ENCODE measurements around the gene IL18R1.
A peak's percentile ranks its signal among the peaks of the same experiment; 100 is the strongest.
"Not testable (repeated sequence)": the region's sequence is repeated elsewhere in the genome, so short reads cannot be mapped to it uniquely, and the experiment has no call there.

IL18R1 gene, protein sequence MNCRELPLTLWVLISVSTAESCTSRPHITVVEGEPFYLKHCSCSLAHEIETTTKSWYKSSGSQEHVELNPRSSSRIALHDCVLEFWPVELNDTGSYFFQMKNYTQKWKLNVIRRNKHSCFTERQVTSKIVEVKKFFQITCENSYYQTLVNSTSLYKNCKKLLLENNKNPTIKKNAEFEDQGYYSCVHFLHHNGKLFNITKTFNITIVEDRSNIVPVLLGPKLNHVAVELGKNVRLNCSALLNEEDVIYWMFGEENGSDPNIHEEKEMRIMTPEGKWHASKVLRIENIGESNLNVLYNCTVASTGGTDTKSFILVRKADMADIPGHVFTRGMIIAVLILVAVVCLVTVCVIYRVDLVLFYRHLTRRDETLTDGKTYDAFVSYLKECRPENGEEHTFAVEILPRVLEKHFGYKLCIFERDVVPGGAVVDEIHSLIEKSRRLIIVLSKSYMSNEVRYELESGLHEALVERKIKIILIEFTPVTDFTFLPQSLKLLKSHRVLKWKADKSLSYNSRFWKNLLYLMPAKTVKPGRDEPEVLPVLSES

GRCh38 chr2:102355526-102356380, at the start of gene IL18R1:
TSS of gene IL18R1 (plus strand) at chr2:102355796. CDS start at chr2:102362661, 6,865 bp downstream.
- DNase-seq (ENCODE audit: low spot score), result peak; percentile 13

DNA sequence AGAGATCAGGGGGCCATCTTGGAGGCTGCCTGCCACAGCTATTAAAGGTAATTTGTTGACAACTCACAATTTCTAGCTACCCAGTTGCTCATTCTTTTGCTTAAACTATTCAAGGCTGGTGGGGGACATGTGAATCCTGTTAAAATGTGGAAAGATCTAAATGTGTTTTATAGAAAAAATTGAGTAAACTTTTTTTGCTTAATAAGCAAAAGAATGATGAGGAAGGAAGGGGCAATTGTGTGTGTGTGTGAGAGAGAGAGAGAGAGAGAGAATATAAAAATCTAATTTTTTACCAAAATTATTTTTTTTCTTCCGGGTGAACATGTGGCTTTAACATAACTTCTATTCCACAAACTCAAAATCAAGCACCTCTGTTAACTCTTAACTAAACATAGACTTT, 49.5 kb upstream of the IL18R1 start:
- DNase-seq (ENCODE audit: low spot score), result no peak

DNA sequence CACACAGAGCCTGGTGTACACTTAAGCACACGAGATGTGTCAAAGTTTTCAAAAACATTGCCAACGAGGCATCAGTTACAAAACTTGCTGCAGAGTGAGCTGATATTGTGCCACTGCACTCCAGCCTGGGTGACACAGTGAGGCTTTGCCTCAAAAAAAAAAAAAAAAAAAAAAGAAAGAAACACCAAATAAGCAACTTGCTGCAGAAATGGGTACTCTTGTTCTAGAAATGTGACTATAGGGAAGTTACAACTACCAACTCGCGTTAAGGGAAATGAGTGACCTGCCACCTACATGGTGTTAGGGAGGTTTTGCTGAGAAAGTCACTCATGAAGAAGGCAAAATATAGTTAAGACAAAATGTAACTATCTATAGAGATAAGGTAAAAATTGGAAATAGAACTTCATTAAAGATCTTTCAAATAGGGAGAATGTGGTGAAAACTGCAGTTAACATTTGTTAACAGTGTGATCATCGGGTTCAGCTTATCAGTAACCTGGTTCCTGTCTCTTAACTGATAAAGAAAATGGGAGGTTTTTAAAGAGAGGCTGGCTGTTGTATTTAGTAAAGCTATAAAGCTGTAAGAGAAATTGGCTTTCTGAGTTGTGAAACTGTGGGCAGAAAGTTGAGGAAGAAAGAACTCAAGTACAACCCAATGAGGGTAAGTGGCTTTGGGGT, 44.5 kb upstream of the IL18R1 start, which contains the start of gene IL1RL1:
IL1RL1 (plus strand) TSS at position 600 of the 677 bp plus-strand sequence. CDS start 26,702 bp downstream, outside the sequence.
- DNase-seq (ENCODE audit: low spot score), result no peak

DNA sequence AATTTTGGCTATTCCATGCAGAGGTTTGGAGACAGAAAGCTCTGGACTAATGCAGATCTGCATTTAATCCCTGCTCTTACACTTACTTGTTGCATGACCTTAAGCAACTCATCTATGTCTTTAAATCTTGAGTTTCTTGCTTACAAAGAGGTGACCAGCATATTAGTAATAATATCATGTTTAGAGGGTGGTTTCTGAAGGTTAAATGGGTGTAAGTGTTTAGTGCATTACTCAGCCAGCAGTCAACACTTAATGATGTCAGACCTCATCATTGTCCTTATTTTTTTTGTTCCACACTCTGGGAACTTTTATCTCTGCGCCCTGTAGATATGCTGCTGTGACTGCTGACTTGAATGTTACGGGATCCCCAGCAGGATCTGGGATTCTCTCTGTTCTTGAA, 42.6 kb upstream of the IL18R1 start:
- DNase-seq (ENCODE audit: low spot score), result no peak

GRCh38 chr2:102313471-102313870, 42.1 kb upstream of the IL18R1 start:
- no peak for DNase-seq (ENCODE audit: low spot score)

- DNase-seq (ENCODE audit: low spot score), result no peak
These were observed 41.6 kb upstream of the IL18R1 start for GRCh38 chr2:102313950-102314349.

DNA sequence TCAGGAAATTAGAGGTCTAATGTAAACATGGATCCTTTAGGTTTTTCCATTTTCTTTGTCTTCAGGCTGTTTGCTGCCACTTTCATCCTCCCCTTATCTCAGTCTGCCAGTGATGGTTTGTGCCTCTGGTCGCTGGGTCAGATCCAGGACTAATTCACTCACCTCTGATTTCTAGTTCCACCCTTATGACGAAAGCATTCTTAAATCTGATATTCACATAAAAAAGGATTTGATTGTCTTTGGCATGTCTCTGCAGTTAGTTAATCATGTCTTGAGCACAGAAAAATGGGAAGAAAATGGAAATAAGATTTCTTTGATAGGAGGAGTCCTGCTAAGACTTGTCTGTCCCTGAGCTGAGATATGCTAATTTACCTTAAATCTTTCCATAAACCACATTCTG, 39.7 kb upstream of the IL18R1 start:
- no peak for DNase-seq (ENCODE audit: low spot score)

DNA sequence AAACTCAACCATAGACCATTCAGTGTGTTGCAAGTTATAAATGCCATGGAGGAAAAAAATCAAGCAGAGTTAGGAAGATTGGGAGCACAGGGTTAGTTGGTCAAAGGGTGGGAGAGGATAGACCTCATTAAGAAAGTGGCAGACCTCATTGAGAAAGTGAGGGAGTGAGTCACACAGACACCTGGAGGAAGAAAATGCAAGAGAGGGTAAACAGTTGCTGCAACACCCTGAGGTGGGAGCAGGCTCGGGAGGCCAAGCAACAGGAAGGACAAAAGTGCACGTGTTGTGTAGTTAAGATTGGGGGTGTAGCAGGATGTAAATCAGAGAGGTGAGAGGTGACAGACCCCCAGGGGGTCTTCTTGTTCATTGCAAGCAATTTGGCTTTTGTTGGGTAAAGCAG, 37.9 kb upstream of the IL18R1 start:
- DNase-seq (ENCODE audit: low spot score), result no peak

DNA sequence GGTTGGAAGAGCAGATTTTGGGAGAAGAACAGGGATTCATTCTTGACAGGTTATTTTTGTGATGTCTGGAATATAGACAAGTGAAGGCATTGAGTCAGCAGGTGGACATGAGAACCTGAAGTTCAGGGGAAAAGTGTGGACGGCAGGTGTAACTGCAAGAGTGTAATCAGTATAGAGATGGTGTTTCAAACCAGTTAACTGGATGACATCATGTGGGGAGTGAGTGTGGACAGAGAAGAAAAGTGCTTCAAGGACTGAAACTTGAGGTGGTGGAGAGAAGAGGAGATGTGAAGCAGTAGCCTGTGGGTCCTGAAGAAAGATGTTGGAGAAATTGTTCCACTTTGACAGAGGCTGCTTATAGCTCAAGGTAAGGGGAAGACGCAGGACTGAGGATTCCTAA, 37.2 kb upstream of the IL18R1 start:
- DNase-seq (ENCODE audit: low spot score), result no peak

GRCh38 chr2:102321941-102322719, 33.5 kb upstream of the IL18R1 start:
- DNase-seq (ENCODE audit: low spot score), result no peak

GRCh38 chr2:102324914-102325313, 30.7 kb upstream of the IL18R1 start:
- DNase-seq (ENCODE audit: low spot score), result not testable (repeated sequence)

- no peak for DNase-seq (ENCODE audit: low spot score)
These were observed 24.1 kb upstream of the IL18R1 start for GRCh38 chr2:102331311-102331980.

DNA sequence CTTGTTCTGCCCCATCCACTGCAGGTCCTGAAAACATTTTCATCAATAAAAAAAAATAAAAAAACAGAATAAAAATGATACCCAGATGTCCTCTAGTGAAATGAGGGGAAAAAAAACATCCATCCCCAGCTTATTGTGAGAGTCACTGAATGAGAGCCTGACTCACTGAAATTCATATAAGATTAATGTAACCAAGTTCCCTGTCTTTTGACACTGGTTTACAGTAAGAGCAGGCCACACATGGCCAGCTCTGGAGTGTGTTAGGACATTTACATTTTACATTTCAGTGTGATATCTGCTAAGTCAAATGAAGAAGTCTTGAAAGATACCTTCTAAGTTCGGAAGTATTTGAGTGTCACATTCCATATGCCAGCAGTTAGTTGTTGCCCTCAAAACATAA, 21.1 kb upstream of the IL18R1 start:
- no peak for DNase-seq (ENCODE audit: low spot score)

DNA sequence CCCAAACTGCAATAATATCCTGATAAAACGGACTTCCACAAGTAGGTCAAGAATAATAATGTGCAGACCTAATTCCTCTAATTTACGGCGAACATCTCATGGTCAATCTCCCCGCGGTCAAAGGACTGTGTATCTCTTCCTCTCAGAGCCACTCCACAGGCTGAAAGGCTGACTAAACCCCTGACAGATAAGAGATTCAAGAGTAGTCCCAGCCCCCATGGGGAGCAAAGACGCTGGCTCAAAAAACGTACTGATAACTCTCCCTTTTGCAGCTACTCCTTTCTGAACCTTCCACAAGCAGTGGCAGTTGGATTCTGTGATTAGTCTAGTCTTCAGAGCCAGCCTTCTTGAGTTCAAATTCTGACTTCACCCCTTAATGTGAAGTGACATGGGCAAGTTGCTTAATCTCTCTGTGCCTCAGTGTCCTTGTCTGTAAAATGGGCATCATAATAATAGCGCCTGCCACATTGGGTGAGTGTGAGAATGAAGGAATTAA, 19.7 kb upstream of the IL18R1 start:
- no peak for DNase-seq (ENCODE audit: low spot score)

DNA sequence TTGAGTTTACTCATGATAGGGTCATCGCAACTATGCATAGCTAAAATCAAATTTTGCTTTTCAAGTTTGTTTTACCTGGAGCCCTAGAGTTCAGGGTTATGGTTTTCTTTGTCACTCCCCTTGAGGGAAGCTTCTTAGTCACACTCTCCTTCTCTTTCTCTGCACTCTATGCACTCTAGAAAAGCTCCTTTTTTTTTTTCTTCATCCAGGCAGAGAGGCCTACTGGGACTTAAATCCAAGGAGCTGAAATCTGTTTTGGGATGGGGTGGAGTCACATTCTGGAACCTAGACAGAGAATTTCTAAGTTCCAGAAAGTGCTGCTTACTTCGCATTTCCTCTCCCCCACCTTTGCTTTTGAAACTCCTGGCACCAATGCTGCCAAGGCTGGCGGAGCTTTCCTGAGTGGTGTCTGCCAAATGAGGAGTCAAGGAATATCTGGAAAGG, 19.1 kb upstream of the IL18R1 start:
- no peak for DNase-seq (ENCODE audit: low spot score)

GRCh38 chr2:102337012-102337411, 18.6 kb upstream of the IL18R1 start:
- DNase-seq (ENCODE audit: low spot score), result no peak

GRCh38 chr2:102337481-102338386, 17.9 kb upstream of the IL18R1 start:
- no peak for DNase-seq (ENCODE audit: low spot score)

GRCh38 chr2:102340778-102341177, 14.8 kb upstream of the IL18R1 start:
- DNase-seq (ENCODE audit: low spot score), result no peak

DNA sequence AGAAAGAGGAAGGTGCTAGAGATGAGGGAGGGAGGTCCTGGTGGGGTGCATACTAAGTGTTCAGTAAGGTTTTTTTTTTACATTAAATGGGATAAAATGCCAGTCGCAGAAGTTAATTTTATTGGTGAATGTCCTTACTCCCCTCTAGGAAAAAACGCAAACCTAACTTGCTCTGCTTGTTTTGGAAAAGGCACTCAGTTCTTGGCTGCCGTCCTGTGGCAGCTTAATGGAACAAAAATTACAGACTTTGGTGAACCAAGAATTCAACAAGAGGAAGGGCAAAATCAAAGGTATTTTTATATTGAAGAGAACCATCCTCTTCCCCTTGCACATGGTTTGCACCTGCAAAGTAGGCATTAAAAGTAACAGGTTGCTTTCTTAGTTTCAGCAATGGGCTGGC, 12.7 kb upstream of the IL18R1 start:
- DNase-seq (ENCODE audit: low spot score), result no peak

All from COLO829 (cell line).